ENCODE measurements around the gene SOCS3.

SOCS3 gene, protein sequence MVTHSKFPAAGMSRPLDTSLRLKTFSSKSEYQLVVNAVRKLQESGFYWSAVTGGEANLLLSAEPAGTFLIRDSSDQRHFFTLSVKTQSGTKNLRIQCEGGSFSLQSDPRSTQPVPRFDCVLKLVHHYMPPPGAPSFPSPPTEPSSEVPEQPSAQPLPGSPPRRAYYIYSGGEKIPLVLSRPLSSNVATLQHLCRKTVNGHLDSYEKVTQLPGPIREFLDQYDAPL

DNA sequence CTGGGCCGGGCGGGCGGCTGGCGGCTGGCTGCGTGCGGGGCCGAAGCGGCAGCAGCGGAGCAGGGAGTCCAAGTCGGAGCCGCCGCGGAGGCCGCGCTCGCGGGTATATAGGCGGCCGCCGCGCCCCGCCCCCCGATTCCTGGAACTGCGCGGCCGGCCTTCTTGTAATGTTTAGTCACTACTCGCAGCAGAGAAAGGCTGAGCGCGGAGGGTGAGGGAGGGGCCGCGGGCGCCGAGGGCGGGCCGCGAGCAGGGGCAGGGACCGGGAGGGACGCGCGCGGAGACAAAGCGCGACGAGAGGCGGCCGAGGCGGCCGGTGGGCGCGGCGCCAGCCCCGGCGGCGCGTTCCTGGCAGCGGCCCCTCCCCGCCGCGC is at the start of gene SOCS3:
Gene SOCS3 (minus strand): TSS at position 81 of the 374 bp plus-strand sequence. CDS start 982 bp downstream, outside the sequence.
- Histone ChIP-seq H3K4me1 (ENCODE audit: control insufficient read depth in 1 of 2, insufficient read depth in 2 of 2, low read length in 2 of 2) (peaks cover 11 to 31% of the 10 kb centered on the region in 2 donors), H3K36me3 (ENCODE audit: control insufficient read depth in 1 of 2, insufficient read depth in 2 of 2, low read length in 2 of 2) (peaks cover 14 to 29% of the 10 kb centered on the region in 2 donors), H3K4me3 (ENCODE audit: low read depth in 1 of 2, low read length in 2 of 2) (peak within 1 kb of the TSS; percentile 90 to 98), H3K27ac (ENCODE audit: low read length) (peak within 1 kb of the TSS; percentile 88), H3K9me3 (ENCODE audit: control insufficient read depth in 1 of 2, low read length in 2 of 2) (no peaks in the 10 kb centered on the region), H3K27me3 (ENCODE audit: low read depth, low read length) (no peaks in the 10 kb centered on the region)

DNA sequence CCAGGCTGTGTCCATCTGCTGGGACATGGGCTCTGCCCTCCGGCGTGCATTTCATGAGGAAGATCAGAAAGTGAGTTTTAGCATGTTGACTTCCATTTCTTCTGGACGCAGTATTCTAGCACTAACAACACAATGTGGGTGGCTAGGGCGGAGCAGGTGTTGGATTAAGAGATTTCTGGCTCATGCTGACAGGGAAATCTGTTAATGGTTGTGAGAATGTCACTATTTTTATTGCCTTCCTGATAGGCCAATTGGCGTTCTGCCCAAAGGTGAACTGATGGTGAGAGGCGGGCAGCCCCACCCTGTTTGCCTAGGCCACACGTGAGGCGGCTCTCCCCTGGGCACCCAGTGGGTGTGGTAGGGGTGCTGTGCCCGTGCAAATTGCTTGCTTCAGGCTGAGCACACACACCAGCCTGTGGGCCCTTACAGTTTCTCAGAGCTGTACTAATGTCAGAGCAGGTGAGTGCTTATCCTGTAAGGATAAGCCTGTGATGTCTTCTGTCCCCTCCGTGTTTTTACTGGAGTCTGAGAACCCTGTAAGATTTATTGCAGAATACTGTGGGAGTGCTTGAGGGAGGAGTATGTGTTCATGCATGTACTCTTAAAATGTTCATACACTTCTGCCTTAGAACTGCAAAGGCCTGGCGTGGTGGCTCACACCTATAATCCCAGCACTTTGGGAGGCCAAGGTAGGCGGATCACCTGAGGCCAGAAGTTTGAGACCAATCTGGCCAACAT is 49.5 kb upstream of the SOCS3 start:
- peaks cover 10 to 20% of the 10 kb centered on the region in 2 donors for H3K36me3 ChIP-seq (ENCODE audit: control insufficient read depth in 1 of 2, insufficient read depth in 2 of 2, low read length in 2 of 2)
- H3K4me3 ChIP-seq (ENCODE audit: low read depth in 1 of 2, low read length in 2 of 2) = no peak overlapping the region
- no peaks in the 10 kb centered on the region for H3K27me3 ChIP-seq (ENCODE audit: low read depth, low read length)
- H3K27ac ChIP-seq (ENCODE audit: low read length) = peak overlapping the region; percentile 33
- H3K4me1 ChIP-seq (ENCODE audit: control insufficient read depth in 1 of 2, insufficient read depth in 2 of 2, low read length in 2 of 2) = peaks cover 0 to 2% of the 10 kb centered on the region in 2 donors
- no peaks in the 10 kb centered on the region for H3K9me3 ChIP-seq (ENCODE audit: control insufficient read depth in 1 of 2, low read length in 2 of 2)

DNA sequence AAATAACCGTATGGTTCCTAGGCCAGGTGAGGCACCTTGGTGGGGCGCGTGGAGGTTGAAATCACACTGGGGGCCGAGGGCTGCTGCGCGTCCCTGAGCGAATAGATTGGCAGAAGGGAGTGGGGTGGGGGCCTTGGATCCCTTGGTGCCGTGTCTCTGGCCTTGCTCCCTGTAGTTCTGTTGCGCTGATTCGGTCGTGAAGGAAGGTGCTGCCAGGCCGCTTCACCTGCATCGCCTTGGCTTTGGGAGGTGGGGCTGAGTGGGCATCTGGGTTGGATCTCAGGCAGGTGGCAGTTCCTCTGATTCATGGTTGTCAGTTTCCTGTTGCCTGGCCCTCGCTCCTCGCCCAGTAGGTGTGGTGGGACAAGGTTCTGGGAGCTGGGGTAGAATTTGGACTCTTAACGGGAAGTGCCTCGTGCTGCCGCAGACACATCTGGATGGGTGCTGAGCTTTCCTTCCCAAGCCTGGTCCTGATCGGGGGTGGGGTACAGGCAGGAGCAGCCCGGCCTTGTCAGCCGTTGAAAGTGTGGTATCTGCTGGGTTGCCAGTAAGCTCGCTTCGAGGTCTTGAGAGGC is 48.7 kb upstream of the SOCS3 start:
- Histone ChIP-seq H3K27ac (ENCODE audit: low read length) (peak overlapping the region; percentile 40), H3K36me3 (ENCODE audit: control insufficient read depth in 1 of 2, insufficient read depth in 2 of 2, low read length in 2 of 2) (peaks cover 18 to 24% of the 10 kb centered on the region in 2 donors), H3K4me3 (ENCODE audit: low read depth in 1 of 2, low read length in 2 of 2) (no peak overlapping the region), H3K4me1 (ENCODE audit: control insufficient read depth in 1 of 2, insufficient read depth in 2 of 2, low read length in 2 of 2) (peaks cover 0 to 2% of the 10 kb centered on the region in 2 donors), H3K9me3 (ENCODE audit: control insufficient read depth in 1 of 2, low read length in 2 of 2) (no peaks in the 10 kb centered on the region), H3K27me3 (ENCODE audit: low read depth, low read length) (no peaks in the 10 kb centered on the region)

DNA sequence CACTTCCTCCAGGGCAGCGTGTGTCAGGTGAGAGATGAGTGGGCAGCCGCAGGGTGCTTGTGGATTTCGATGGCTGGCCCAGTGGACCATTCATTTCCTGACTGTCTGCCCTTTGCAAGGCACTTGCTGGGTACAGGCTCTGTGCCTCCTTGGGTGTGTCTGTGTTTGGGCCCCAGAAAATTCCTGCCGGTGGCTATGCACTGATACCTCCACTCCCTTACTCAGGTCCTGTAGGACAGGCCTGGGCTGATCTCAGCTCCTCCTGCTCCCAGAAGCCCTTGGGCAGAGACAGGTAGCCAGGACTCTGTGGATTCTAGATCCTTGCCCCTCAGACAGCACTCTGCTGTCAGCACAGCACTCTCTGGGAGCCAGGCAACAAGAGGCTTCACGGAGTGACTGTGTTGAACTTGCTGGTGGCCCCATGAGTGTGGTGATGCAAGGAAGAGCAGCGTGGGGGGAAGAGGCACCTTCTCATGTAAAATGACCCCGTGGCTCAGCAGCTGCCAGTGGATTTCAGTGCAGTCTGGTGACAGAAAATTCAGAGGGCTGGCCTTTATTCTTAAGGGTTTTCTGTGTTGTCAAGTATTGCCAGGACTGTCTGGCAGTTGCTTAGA is 47.6 kb upstream of the SOCS3 start:
- H3K4me3 ChIP-seq (ENCODE audit: low read depth in 1 of 2, low read length in 2 of 2) = no peak overlapping the region
- H3K27me3 ChIP-seq (ENCODE audit: low read depth, low read length) = no peaks in the 10 kb centered on the region
- H3K36me3 ChIP-seq (ENCODE audit: control insufficient read depth in 1 of 2, insufficient read depth in 2 of 2, low read length in 2 of 2) = peaks cover 27 to 34% of the 10 kb centered on the region in 2 donors
- H3K4me1 ChIP-seq (ENCODE audit: control insufficient read depth in 1 of 2, insufficient read depth in 2 of 2, low read length in 2 of 2) = peaks cover 0 to 2% of the 10 kb centered on the region in 2 donors
- no peak overlapping the region for H3K27ac ChIP-seq (ENCODE audit: low read length)
- no peaks in the 10 kb centered on the region for H3K9me3 ChIP-seq (ENCODE audit: control insufficient read depth in 1 of 2, low read length in 2 of 2)

DNA sequence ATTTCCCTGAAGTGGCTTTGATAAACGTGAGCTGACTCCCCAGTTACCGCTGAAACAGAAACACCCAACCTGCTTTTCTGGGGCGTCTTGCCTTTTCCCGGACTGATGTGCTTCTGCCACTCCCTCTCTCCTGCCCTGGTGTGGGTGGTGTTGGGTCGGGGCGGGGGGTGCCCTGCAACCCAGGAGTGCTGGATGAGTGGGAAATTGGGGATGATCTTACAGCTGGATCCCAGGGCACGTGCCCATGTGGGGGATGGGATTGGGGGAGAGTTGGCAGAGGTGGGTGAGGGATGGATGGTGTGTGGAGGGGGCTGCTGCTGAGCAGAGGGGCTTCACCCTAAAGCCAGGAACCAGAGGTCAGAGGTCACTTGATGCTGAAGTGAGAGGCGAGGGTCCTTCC is 47.0 kb upstream of the SOCS3 start:
- peaks cover 29 to 35% of the 10 kb centered on the region in 2 donors for H3K36me3 ChIP-seq (ENCODE audit: control insufficient read depth in 1 of 2, insufficient read depth in 2 of 2, low read length in 2 of 2)

DNA sequence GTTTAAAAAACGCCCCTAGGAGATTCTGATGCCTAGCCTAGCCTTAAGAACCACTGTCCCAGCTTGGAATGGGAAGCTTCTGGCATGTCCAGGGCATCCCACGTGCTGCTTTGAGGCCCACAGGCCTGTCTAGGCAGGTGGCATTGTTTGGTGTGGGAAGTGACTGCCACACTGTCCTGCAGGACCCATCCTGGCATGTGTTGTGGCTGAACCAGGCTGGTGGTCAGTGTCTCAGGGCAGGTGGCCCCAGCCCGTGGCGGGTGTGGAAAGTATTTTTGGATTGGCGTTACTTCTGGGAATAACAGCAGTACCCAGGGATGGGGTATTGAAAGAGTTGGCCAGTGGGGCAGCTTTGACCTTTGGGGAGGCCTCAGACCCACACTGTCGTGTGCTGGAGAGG is 46.5 kb upstream of the SOCS3 start:
- no peak overlapping the region for H3K4me3 ChIP-seq (ENCODE audit: low read depth in 1 of 2, low read length in 2 of 2)
- no peaks in the 10 kb centered on the region for H3K27me3 ChIP-seq (ENCODE audit: low read depth, low read length)
- H3K27ac ChIP-seq (ENCODE audit: low read length) = no peak overlapping the region
- peaks cover 33 to 39% of the 10 kb centered on the region in 2 donors for H3K36me3 ChIP-seq (ENCODE audit: control insufficient read depth in 1 of 2, insufficient read depth in 2 of 2, low read length in 2 of 2)
- peaks cover 0 to 2% of the 10 kb centered on the region in 2 donors for H3K4me1 ChIP-seq (ENCODE audit: control insufficient read depth in 1 of 2, insufficient read depth in 2 of 2, low read length in 2 of 2)
- no peaks in the 10 kb centered on the region for H3K9me3 ChIP-seq (ENCODE audit: control insufficient read depth in 1 of 2, low read length in 2 of 2)

More for the DNA sequence above, 47.0 kb upstream of the SOCS3 start:
- no peak overlapping the region for H3K27ac ChIP-seq (ENCODE audit: low read length)
- no peak overlapping the region for H3K4me3 ChIP-seq (ENCODE audit: low read depth in 1 of 2, low read length in 2 of 2)
- H3K4me1 ChIP-seq (ENCODE audit: control insufficient read depth in 1 of 2, insufficient read depth in 2 of 2, low read length in 2 of 2) = peaks cover 0 to 2% of the 10 kb centered on the region in 2 donors
- H3K9me3 ChIP-seq (ENCODE audit: control insufficient read depth in 1 of 2, low read length in 2 of 2) = no peaks in the 10 kb centered on the region
- no peaks in the 10 kb centered on the region for H3K27me3 ChIP-seq (ENCODE audit: low read depth, low read length)

DNA sequence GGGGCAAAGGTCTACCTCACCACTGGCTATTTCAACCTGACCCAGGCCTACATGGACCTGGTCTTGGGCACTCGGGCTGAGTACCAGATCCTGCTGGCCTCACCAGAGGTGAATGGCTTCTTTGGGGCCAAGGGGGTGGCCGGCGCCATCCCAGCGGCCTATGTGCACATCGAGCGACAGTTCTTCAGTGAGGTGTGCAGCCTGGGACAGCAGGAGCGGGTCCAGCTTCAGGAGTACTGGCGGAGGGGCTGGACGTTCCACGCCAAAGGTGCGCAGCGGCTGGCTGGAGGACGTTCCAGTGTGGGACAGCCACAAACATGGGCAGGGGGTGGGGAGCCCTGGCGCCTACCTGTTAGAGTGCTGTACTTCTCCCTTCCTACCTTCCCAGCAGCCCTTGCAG is 43.9 kb upstream of the SOCS3 start:
- Histone ChIP-seq H3K36me3 (ENCODE audit: control insufficient read depth in 1 of 2, insufficient read depth in 2 of 2, low read length in 2 of 2) (peaks cover 59 to 63% of the 10 kb centered on the region in 2 donors), H3K9me3 (ENCODE audit: control insufficient read depth in 1 of 2, low read length in 2 of 2) (no peaks in the 10 kb centered on the region), H3K4me3 (ENCODE audit: low read depth in 1 of 2, low read length in 2 of 2) (no peak overlapping the region), H3K27ac (ENCODE audit: low read length) (no peak overlapping the region), H3K27me3 (ENCODE audit: low read depth, low read length) (no peaks in the 10 kb centered on the region), H3K4me1 (ENCODE audit: control insufficient read depth in 1 of 2, insufficient read depth in 2 of 2, low read length in 2 of 2) (no peaks in the 10 kb centered on the region)

DNA sequence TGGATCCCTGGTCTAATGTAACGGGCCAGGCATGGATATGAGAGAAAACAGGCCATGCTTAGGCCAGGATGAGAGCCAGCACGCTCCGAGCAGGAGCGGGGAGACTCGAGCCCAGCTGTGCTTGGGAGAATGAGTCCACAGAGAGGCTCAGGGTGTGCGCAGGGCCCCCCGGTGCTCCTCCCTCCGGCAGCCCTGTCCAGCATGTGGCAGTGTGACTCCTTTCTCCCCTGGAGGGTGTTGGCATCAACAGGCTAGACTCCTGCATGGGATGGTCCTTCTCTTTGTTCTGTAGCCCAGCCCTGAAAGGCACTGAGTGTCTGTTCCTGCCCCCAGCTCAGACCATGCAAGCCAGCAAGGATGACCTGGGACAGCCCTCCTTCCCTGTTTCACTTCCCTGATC is 42.0 kb upstream of the SOCS3 start:
- no peak overlapping the region for H3K27ac ChIP-seq (ENCODE audit: low read length)
- H3K27me3 ChIP-seq (ENCODE audit: low read depth, low read length) = no peaks in the 10 kb centered on the region
- H3K9me3 ChIP-seq (ENCODE audit: control insufficient read depth in 1 of 2, low read length in 2 of 2) = no peaks in the 10 kb centered on the region
- H3K4me1 ChIP-seq (ENCODE audit: control insufficient read depth in 1 of 2, insufficient read depth in 2 of 2, low read length in 2 of 2) = no peaks in the 10 kb centered on the region
- H3K4me3 ChIP-seq (ENCODE audit: low read depth in 1 of 2, low read length in 2 of 2) = no peak overlapping the region
- peaks cover 66 to 70% of the 10 kb centered on the region in 2 donors for H3K36me3 ChIP-seq (ENCODE audit: control insufficient read depth in 1 of 2, insufficient read depth in 2 of 2, low read length in 2 of 2)

DNA sequence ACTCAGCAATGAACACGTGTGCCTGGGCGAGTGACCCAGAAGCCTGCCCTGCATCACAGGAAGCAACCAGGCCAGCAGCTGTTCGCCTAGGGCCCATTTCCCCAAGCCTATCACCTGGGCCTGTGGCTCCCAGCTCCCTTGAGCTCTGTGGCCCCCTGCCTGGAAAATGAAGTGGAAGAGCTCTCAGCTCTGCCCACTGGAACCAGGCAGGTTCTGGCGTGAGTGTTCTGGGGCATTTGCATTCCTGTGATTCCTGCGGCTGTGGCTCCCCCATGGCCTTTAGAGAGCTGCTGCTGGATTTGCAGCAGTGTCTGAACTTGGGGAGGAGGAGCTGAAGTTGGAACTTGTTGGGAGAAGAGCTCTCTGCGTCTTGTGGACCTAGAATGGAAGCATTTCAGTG is 41.4 kb upstream of the SOCS3 start:
- Histone ChIP-seq H3K9me3 (ENCODE audit: control insufficient read depth in 1 of 2, low read length in 2 of 2) (no peaks in the 10 kb centered on the region), H3K36me3 (ENCODE audit: control insufficient read depth in 1 of 2, insufficient read depth in 2 of 2, low read length in 2 of 2) (peaks cover 64 to 72% of the 10 kb centered on the region in 2 donors), H3K27ac (ENCODE audit: low read length) (no peak overlapping the region), H3K27me3 (ENCODE audit: low read depth, low read length) (no peaks in the 10 kb centered on the region), H3K4me3 (ENCODE audit: low read depth in 1 of 2, low read length in 2 of 2) (no peak overlapping the region), H3K4me1 (ENCODE audit: control insufficient read depth in 1 of 2, insufficient read depth in 2 of 2, low read length in 2 of 2) (no peaks in the 10 kb centered on the region)

DNA sequence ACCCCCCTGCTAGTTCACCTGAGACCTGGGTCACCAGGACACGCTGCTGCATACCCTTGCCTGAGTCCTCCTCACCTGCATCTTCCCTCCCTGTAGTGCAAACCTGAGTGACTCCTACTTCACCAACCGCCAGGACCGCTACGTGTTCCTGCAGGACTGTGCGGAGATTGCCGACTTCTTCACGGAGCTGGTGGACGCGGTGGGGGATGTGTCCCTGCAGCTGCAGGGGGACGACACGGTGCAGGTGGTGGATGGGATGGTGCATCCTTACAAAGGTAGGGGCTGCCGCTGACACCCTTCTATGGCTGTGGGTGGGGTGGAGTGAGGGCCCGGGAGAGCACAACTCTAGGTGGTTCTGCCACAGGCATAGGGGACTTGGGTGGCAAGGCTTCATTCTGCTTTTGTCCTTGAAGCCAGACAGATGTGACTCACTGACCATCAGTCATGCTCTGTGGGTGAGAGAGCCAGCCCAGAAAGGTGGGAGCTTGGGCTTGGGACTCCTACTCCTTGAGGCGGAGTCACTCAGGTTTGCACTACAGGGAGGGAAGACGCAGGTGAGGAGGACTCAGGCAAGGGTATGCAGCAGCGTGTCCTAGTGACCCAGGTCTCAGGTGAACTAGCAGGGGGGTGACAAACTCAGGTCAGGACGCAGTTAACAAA is 40.8 kb upstream of the SOCS3 start:
- Histone ChIP-seq H3K4me1 (ENCODE audit: control insufficient read depth in 1 of 2, insufficient read depth in 2 of 2, low read length in 2 of 2) (no peaks in the 10 kb centered on the region), H3K27ac (ENCODE audit: low read length) (no peak overlapping the region), H3K36me3 (ENCODE audit: control insufficient read depth in 1 of 2, insufficient read depth in 2 of 2, low read length in 2 of 2) (peaks cover 62 to 72% of the 10 kb centered on the region in 2 donors)

DNA sequence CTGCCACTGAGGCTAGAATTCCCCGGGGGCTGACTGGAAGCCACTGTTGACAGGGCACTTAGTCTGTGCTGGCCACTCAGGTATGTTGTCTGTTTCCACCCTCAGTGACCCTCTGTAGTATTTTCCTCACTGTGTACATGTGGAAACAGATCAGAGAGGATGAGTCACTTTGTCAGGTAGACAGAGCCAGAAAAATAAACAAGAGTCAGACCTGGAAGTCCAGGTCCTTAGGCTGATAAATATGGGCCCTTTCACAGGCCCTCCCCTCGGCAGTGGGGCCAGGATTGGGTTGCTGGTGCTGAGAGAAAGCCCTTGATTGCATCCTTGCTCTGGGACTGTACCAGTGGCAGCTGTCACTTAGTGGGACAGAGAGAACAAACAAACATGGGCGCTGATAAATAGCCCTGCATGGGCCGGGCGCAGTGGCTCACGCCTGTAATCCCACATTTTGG is 39.8 kb upstream of the SOCS3 start:
- no peak overlapping the region for H3K27ac ChIP-seq (ENCODE audit: low read length)
- no peaks in the 10 kb centered on the region for H3K27me3 ChIP-seq (ENCODE audit: low read depth, low read length)
- H3K36me3 ChIP-seq (ENCODE audit: control insufficient read depth in 1 of 2, insufficient read depth in 2 of 2, low read length in 2 of 2) = peaks cover 60 to 71% of the 10 kb centered on the region in 2 donors
- no peaks in the 10 kb centered on the region for H3K4me1 ChIP-seq (ENCODE audit: control insufficient read depth in 1 of 2, insufficient read depth in 2 of 2, low read length in 2 of 2)
- no peaks in the 10 kb centered on the region for H3K9me3 ChIP-seq (ENCODE audit: control insufficient read depth in 1 of 2, low read length in 2 of 2)
- no peak overlapping the region for H3K4me3 ChIP-seq (ENCODE audit: low read depth in 1 of 2, low read length in 2 of 2)

More for the DNA sequence above, 40.8 kb upstream of the SOCS3 start:
- no peaks in the 10 kb centered on the region for H3K9me3 ChIP-seq (ENCODE audit: control insufficient read depth in 1 of 2, low read length in 2 of 2)
- H3K4me3 ChIP-seq (ENCODE audit: low read depth in 1 of 2, low read length in 2 of 2) = no peak overlapping the region
- no peaks in the 10 kb centered on the region for H3K27me3 ChIP-seq (ENCODE audit: low read depth, low read length)

All from muscle layer of duodenum (tissue), 2 donors.